AG09319 (cell line): ENCODE results near the gene JARID2.

Experiments used
- DNase-seq: peaks from one replicate; pipeline ENCODE4 v3.0.0-alpha.2; 2010; ENCODE audit warnings: low read depth; ENCODE audit errors: extremely low read depth
- TF ChIP-seq, protein P1 (sequence below): IDR thresholded peaks from 2 replicates; pipeline ENCODE4 v1.5.1; 2011; ENCODE audit warnings: low read depth, mild to moderate bottlenecking, inconsistent platforms, low read length, moderate library complexity

JARID2 gene

DNA sequence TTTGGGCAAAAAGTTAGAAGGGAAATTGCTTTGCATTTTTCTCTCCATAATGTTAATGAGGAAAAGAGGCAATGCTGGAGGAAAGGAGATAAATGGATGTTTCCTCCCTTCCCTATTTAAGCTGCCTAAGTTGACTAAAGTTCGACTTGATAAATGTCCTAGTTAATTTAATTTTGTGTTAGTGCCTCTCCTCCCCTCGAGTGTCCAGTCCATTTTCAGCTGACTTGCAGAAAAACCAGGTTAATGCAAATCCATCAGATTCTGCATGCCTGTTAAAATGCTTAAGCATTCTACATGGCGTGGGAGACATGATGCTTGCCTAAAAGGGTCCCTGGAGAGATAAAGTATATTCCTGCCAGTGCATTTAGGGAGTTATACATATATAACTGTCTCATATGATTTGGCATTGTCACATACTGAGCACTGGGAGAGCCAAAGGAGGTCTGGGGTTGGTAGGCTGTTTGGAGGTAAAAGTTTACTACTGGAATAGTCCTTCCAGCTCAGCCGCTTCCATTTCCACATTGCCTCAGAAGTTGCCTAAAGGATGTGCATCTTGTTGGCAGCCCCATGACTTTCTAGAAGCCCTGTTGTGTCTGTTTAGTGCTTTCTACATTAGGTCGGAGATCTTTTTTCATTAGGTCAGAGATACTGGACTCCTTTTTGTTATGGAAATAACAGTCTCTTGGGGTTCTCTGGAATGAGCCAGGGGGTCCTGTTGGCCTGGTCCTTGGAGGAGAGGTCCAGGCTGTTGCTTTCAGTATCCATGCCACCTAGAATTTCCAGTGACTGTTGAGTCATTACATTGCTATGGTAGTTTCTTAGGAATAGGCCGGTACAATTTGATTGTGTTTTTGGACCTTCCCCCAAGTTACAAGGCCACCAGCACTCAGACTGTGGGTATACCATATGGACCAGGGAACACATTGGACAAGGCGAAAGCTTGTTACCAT lies 30.4 kb downstream of the JARID2 start:
- no peak for DNase-seq
- TF ChIP-seq, protein P1, sequence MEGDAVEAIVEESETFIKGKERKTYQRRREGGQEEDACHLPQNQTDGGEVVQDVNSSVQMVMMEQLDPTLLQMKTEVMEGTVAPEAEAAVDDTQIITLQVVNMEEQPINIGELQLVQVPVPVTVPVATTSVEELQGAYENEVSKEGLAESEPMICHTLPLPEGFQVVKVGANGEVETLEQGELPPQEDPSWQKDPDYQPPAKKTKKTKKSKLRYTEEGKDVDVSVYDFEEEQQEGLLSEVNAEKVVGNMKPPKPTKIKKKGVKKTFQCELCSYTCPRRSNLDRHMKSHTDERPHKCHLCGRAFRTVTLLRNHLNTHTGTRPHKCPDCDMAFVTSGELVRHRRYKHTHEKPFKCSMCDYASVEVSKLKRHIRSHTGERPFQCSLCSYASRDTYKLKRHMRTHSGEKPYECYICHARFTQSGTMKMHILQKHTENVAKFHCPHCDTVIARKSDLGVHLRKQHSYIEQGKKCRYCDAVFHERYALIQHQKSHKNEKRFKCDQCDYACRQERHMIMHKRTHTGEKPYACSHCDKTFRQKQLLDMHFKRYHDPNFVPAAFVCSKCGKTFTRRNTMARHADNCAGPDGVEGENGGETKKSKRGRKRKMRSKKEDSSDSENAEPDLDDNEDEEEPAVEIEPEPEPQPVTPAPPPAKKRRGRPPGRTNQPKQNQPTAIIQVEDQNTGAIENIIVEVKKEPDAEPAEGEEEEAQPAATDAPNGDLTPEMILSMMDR, result no peak

GRCh38 chr6:15279047-15279661 lies 33.3 kb downstream of the JARID2 start:
- TF ChIP-seq, protein P1, result no peak
- DNase-seq, result no peak

- TF ChIP-seq, protein P1, result no peak
- peak; percentile 31 for DNase-seq
These were observed 34.2 kb downstream of the JARID2 start for GRCh38 chr6:15280028-15280427.

GRCh38 chr6:15280961-15281360 lies 35.1 kb downstream of the JARID2 start:
- no peak for DNase-seq
- TF ChIP-seq, protein P1, result no peak

DNA sequence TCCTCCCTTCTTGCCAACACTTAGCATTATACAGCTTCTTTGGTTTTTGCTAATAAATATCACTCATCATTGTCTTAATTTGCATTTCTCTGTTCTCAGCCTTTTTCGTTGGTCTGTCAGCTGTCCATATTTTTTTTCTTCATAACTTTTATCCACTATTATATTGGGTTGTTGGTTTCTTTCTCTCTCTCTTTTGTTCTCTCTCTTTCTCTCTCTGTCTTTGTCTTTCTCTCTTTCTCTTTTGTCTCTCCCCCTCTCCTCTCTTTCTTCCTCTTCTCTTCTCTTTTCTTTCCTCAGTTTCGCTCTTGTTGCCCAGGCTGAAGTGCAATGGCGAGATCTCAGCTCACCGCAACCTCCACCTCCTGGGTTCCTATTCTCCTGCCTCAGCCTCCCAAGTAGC lies 36.5 kb downstream of the JARID2 start:
- DNase-seq, result no peak
- TF ChIP-seq, protein P1, result no peak

DNA sequence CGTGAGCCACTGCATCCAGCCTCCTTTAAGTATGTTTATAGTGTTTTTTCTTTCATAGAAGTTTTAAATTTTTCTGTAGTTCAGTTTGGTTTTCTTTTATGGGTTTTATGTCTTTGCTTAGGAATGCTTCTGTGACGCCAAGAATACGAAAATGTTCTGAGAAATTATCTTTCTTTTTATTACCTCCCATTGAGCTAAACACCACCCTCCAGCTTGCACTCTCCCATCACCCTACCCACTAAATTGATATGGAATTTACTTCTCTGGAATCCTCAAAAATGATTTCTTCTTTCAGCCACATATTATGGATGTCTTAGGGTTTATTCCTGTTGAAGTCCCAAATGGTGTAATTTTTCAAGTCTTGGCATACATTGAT lies 38.1 kb downstream of the JARID2 start:
- TF ChIP-seq, protein P1, result no peak
- no peak for DNase-seq

DNA sequence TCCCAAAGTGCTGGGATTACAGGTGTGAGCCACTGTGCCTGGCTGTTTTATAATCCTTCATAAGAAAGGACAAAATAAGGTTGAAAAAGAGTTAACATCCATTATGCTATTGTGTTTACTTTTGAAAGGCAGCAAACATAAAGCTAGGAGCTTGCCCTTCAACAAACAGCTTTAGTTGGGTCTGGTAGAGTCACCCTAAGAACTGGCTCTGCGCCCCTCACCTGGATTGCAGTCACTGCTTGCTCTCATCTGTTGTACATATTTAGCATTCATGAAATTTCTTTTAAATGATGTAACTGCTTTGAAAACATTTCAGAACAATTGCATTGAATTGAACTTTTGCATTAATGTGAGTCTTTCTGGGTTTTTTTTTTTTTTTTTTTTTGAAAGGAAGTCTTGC lies 38.9 kb downstream of the JARID2 start:
- TF ChIP-seq, protein P1, result no peak
- DNase-seq, result no peak
